ENCODE measurements around the gene OR5F1.

OR5F1 gene

GRCh38 chr11:55966391-55966790 lies 28.0 kb downstream of the OR5F1 start:
- TF ChIP-seq, protein P1, sequence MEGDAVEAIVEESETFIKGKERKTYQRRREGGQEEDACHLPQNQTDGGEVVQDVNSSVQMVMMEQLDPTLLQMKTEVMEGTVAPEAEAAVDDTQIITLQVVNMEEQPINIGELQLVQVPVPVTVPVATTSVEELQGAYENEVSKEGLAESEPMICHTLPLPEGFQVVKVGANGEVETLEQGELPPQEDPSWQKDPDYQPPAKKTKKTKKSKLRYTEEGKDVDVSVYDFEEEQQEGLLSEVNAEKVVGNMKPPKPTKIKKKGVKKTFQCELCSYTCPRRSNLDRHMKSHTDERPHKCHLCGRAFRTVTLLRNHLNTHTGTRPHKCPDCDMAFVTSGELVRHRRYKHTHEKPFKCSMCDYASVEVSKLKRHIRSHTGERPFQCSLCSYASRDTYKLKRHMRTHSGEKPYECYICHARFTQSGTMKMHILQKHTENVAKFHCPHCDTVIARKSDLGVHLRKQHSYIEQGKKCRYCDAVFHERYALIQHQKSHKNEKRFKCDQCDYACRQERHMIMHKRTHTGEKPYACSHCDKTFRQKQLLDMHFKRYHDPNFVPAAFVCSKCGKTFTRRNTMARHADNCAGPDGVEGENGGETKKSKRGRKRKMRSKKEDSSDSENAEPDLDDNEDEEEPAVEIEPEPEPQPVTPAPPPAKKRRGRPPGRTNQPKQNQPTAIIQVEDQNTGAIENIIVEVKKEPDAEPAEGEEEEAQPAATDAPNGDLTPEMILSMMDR (conservative IDR thresholded peaks at IDR 0.05; ENCODE audit: low read length) = no peak
- no peak for DNase-seq (ENCODE audit: low read depth)
- no peak overlapping the region for H3K4me3 ChIP-seq (ENCODE audit: low read length)

DNA sequence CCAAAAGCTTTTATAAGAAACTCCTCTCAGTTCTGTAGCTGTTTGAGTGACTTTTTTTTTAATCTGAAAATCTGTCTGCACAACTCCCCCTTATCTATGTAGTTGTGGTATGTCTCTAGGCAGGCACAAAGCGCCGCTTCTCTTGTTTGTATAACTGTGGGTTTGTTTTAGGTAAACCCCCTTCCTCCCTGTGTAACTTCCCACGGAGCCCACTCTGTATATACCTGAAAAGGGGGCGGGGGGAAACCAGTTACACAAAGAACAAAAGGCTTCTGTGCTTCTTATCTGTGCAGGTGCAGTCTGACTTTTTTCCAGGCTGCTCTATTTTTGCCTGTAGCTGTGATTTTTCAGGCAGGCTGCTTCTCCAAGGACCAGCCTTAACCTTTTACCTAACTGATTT lies 37.9 kb downstream of the OR5F1 start:
- no peak for DNase-seq (ENCODE audit: low read depth)
- TF ChIP-seq, protein P1 (conservative IDR thresholded peaks at IDR 0.05; ENCODE audit: low read length) = no peak

DNA sequence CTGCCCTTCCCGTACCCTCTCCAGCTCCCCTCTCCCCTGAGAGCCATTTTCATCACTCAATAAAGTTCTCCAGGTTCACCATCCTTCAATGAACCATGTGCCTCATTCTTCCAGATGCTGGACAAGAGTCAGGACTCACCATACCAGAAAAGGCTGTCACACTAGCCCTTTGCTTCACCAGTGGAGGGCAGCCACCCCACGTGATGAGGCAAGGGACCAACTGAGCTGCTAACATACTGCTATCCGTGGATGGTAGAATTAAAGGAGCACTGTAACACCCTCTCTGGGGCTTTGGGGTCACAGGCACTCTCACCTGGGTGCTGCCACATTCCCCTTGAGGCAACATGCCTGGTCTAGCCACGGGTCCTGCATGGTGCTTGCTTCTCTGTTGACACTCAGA lies 45.1 kb downstream of the OR5F1 start:
- TF ChIP-seq, protein P1 (conservative IDR thresholded peaks at IDR 0.05; ENCODE audit: low read length) = no peak
- no peak for DNase-seq (ENCODE audit: low read depth)
- no peak overlapping the region for H3K4me3 ChIP-seq (ENCODE audit: low read length)

More for the DNA sequence above, 37.9 kb downstream of the OR5F1 start:
- no peak overlapping the region for H3K4me3 ChIP-seq (ENCODE audit: low read length)
